HG03280 (cell line): ENCODE data around the gene JAG2.

Experiments used
- ATAC-seq: cut with Tn5 transposase; IDR thresholded peaks from one replicate; pipeline ENCODE4 v1.9.1; 2021; ENCODE audit warnings: mild to moderate bottlenecking, moderate library complexity; ENCODE audit not compliant: unreplicated experiment

The JAG2 gene

GRCh38 chr14:105203701-105204100 lies 35.1 kb upstream of the JAG2 start:
- ATAC-seq = no peak

GRCh38 chr14:105203057-105203531 lies 34.5 kb upstream of the JAG2 start:
- ATAC-seq = no peak

- no peak for ATAC-seq
These were observed 33.4 kb upstream of the JAG2 start for GRCh38 chr14:105201925-105202513.

GRCh38 chr14:105201156-105201924 lies 32.8 kb upstream of the JAG2 start:
- no peak for ATAC-seq

GRCh38 chr14:105200641-105201040 lies 32.1 kb upstream of the JAG2 start:
- no peak for ATAC-seq

- ATAC-seq = no peak
These were observed 31.5 kb upstream of the JAG2 start for GRCh38 chr14:105200074-105200473.

GRCh38 chr14:105199093-105199492 lies 30.5 kb upstream of the JAG2 start:
- no peak for ATAC-seq

GRCh38 chr14:105198588-105198987 lies 30.0 kb upstream of the JAG2 start:
- no peak for ATAC-seq

- no peak for ATAC-seq
These were observed 28.6 kb upstream of the JAG2 start for GRCh38 chr14:105197211-105197641.

- ATAC-seq = no peak
These were observed 27.8 kb upstream of the JAG2 start for GRCh38 chr14:105196265-105196960.

- no peak for ATAC-seq
These were observed 27.1 kb upstream of the JAG2 start for GRCh38 chr14:105195522-105196264.

GRCh38 chr14:105195051-105195450 lies 26.5 kb upstream of the JAG2 start:
- ATAC-seq = no peak

- no peak for ATAC-seq
These were observed 25.6 kb upstream of the JAG2 start for GRCh38 chr14:105193916-105194782.

GRCh38 chr14:105192866-105193731 lies 24.5 kb upstream of the JAG2 start:
- no peak for ATAC-seq

GRCh38 chr14:105187935-105188524 lies 19.5 kb upstream of the JAG2 start:
- no peak for ATAC-seq

GRCh38 chr14:105187116-105187515 lies 18.5 kb upstream of the JAG2 start:
- ATAC-seq = no peak

GRCh38 chr14:105185973-105186372 lies 17.4 kb upstream of the JAG2 start:
- ATAC-seq = no peak

- no peak for ATAC-seq
These were observed 16.4 kb upstream of the JAG2 start for GRCh38 chr14:105185001-105185400.

GRCh38 chr14:105184461-105184860 lies 15.9 kb upstream of the JAG2 start:
- ATAC-seq = no peak
